C4-2B (cell line): ENCODE results near the gene ASXL1.

ENCODE experiments used
- H3K27ac ChIP-seq: fragments of 450-650 bp; 2 replicates; pipeline ENCODE4 v1.5.1; 2017
- ZFX ChIP-seq: fragments of 450-650 bp; IDR thresholded peaks from 2 replicates; pipeline ENCODE4 v1.6.1; 2017
- TF ChIP-seq, protein P1 (sequence below): fragments of 450-650 bp; conservative IDR thresholded peaks from 2 replicates; pipeline ENCODE4 v1.5.1; 2017; ENCODE audit warnings: mild to moderate bottlenecking

Gene ASXL1

DNA sequence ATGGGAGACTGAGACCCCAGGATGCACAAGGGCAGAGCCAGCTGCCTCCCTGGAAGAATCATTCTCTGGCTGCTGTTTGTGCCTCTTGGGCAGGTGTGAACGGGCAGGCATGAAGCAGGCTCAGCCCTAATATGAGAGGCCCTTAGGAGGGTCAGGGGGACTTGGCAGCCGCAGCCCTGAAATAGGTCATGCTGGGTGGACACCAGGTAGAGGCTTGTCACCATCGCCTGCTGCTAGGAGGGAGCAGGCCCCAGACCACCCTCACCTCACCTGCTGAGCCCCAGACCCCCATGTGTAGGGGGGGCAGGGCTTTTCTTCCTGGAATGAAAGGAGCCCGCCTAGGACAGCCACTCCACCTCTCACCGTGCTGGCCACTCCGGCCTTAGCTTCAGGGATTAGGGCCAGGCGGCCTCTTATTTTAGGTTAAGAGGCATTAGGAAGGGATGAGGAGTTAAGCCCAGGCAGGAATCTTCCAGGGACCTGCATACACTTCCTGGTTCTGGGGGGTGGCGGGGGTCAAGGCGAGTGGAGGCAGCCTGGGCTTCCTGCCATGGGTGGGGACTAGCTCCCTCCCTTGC lies 92.4 kb downstream of the ASXL1 start:
- H3K27ac ChIP-seq: no peak overlapping the region
- TF ChIP-seq ZFX: no peak
- TF ChIP-seq, protein P1, sequence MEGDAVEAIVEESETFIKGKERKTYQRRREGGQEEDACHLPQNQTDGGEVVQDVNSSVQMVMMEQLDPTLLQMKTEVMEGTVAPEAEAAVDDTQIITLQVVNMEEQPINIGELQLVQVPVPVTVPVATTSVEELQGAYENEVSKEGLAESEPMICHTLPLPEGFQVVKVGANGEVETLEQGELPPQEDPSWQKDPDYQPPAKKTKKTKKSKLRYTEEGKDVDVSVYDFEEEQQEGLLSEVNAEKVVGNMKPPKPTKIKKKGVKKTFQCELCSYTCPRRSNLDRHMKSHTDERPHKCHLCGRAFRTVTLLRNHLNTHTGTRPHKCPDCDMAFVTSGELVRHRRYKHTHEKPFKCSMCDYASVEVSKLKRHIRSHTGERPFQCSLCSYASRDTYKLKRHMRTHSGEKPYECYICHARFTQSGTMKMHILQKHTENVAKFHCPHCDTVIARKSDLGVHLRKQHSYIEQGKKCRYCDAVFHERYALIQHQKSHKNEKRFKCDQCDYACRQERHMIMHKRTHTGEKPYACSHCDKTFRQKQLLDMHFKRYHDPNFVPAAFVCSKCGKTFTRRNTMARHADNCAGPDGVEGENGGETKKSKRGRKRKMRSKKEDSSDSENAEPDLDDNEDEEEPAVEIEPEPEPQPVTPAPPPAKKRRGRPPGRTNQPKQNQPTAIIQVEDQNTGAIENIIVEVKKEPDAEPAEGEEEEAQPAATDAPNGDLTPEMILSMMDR: no peak

DNA sequence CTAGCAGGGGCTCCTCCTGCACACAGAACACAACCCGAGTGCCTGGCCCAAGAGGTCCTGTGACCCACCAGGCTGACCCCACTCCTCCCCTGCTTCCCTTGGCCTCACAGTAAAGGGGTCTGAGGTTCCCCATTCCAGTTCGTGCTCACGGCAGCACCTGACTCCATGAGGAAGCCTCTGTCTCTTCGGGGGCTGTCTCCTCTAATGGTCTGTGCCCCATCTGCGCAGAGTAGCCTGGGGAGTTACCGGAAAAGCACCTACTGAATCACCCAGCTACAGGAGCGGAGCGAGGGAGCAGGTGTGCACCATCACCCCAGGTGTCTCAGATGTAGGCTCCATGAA lies 93.2 kb downstream of the ASXL1 start:
- H3K27ac ChIP-seq: no peak overlapping the region
- no peak for TF ChIP-seq ZFX
- TF ChIP-seq, protein P1: no peak

DNA sequence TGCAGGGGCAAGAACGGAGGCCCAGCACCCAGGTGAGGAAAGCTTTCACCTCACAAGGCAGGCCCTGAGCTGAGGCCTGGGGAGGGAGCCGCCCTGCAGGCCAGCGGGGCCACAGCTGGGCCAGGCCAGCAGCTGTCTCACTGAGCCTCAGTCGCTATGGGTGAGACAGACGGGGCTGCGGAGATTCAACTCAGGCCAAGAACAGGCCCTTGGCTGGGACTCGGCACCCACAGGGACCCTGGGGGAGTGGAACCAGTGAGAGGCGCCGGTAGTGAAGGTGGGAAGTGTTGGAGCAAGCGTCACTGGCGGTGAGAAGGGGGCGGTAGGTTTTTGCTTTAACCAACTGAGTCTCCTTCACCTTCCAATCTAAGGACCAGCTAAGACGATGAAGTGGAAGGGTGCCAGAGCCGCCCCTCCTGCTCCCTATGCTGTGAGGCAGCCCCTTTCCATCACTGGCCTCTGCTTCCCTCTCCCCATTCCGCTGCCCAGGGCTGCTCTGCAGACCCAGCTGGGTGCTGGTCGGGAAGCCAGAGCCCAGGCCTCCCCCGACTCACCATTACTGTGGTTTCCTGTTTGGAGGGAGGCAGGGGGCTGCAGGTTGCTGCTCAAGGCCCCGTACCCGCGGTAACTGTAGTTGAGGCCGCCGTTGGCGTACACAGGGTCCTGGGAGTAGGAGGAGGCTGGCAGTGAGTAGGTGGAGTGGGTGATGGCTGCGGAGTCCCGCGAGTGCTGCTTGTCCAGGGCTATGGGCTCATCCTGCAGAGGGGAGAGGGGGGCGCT lies 93.7 kb downstream of the ASXL1 start:
- H3K27ac ChIP-seq: no peak overlapping the region
- TF ChIP-seq, protein P1: no peak; the same call in 1 of the 2 replicates
- no peak for TF ChIP-seq ZFX

DNA sequence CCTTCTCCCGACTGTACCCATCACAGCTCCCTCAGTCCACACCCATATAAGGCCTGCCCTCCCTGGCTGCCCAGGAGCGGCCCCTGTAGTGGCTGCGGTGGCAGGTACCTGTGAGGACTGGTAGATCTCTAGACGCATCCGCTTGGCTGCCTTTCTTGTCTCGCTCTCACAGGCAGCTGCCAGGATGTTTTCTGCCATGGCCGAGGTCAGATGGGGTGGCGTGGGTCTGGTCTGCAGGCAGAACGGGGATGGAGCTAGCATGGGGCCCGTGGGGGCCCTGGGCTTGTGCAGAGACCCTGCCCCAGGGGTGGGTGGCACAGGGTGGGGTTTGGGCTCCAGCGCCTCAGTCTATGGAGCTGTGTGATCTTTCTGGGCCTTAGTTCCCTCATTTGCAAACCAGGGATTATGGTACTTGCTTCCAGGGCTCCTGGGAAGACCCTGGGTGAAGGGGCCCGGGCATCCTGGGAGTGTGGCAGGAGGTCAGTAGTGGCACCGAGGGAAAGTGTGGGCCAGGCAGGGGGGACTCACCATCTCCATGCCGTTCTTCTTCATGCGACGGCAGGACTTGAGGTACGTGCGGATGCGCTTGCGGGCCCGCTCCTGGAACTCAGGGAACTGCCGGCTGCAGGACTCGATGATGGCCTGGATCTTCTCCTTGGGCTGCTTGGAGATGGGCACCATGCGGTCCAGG lies 94.8 kb downstream of the ASXL1 start:
- TF ChIP-seq, protein P1: no peak
- no peak for TF ChIP-seq ZFX

DNA sequence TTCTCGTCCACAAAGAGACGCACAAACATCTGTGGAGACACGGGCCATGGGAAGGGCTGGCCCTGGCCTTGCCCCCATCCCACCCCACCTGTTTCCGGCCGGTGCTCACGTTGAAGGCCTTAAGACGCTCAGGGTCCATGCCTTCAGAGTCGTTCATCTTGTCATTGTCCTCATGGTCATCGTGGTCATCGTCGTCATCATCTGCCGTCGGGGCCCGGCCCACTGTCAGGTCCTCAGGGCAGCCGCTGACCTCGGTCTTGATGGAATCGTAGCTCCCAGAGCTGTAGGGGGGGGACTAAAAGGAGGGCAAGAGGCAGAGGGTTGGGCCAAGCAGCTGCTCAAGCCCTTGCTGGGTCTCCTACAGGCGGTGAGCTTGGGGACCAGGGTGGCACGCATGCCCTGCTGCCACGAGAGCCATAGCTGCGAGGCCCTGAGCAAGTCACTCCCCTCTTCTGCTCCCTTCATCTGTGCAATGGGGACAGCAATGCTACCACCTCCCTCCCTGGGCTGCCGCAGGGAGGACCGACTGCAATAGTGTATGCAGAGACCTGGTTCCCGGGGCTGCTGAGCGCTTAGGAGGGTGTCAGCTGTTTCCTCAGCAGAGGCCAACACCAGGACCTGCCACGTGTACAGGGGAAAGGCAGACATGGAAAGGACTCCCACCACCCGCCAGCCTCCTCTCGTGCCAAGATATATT lies 95.5 kb downstream of the ASXL1 start:
- no peak overlapping the region for H3K27ac ChIP-seq
- TF ChIP-seq ZFX: no peak
- TF ChIP-seq, protein P1: no peak

More for the DNA sequence above, 94.8 kb downstream of the ASXL1 start:
- no peak overlapping the region for H3K27ac ChIP-seq

DNA sequence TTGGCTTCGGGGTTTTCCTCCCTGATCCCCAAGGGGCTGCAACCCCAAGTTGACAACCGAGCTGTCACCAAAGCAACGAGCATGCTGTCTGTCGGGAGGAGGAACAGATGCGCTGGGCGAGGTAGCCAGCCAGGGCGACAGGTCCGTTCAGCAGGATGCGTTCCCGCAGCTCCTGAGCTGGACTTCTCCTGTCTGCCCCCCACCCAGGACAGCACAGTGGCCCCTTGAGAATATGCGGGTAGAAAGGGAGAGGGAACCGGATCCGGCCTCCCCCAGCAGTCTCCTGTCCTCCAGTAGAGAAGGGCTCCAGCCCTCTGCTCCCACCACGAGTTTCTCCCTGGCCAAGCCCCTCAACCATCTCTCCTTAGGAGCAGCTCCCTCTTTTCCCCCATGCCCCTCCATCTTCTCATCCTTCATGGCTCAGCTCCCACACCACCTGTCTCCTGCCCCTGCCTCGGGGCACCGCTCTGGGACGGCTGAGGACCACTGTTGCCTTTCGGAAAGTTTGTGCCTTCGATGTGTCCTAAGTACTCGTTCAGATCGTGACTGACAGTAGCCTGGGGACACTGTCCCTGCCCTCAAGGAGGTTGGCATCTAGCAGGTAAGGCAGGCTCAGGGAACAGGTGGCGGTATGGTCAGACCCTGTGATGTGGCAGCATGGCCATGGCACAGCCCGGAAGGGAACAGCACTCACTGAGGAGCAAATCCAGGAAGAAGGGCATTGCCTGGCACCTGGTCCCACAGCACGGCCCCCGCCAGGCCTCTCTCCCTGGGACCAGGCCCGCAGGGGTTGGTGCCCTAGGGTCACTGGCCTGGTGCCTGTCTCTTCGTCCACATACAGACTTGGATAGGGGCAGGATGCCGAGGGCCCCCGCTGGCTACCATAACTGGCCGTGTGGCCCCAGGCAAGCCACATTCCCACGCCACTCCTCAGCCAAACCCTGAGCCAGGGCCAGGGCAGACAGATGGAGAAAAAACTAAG lies 96.3 kb downstream of the ASXL1 start:
- H3K27ac ChIP-seq: no peak overlapping the region
- no peak for TF ChIP-seq ZFX
- TF ChIP-seq, protein P1: no peak
